Right lobe of liver (tissue), 6 donors: ENCODE results near the gene TPMT. TPM values are rescaled to one million over a fixed set of nuclear protein-coding genes. Genes with fewer than 3 reads are reported as not detected.
A peak's percentile ranks its signal among the peaks of the same experiment; 100 is the strongest.

Experiments used
- ATAC-seq, 4 donors: fragments of 200-7000 bp; cut with Tn5 transposase; one replicate each; pipeline ENCODE4 v1.9.1; 2020; ENCODE audit warnings: mild to moderate bottlenecking in 4 of 4, moderate library complexity in 4 of 4
- DNase-seq, 3 donors: peaks; one replicate each; pipeline ENCODE4 v3.0.0-alpha.2; 2020
- H3K27ac ChIP-seq, 3 donors: fragments of 200-600 bp; one replicate each; pipeline ENCODE4 v1.8.0; 2022
- H3K27me3 ChIP-seq, 2 donors: fragments of 200-600 bp; one replicate each; pipeline ENCODE4 v1.8.0; 2022
- H3K36me3 ChIP-seq, 4 donors: fragments of 200-600 bp; sonication (generic) in 1 of 4; one replicate each; pipeline versions ENCODE4 v1.5.1 to v1.8.0; 2017 to 2022; ENCODE audit warnings: control low read depth in 1 of 4
- H3K4me1 ChIP-seq, 4 donors: fragments of 200-600 bp; sonication (generic) in 1 of 4; one replicate each; pipeline versions ENCODE4 v1.5.1 to v1.8.0; 2017 to 2022; ENCODE audit warnings: control low read depth in 1 of 4
- H3K4me3 ChIP-seq, 3 donors: fragments of 200-600 bp; one replicate each; pipeline ENCODE4 v1.8.0; 2022
- H3K9me3 ChIP-seq, 4 donors: fragments of 200-600 bp; sonication (generic) in 1 of 4; one replicate each; pipeline versions ENCODE4 v1.5.1 to v1.8.0; 2017 to 2022; ENCODE audit warnings: control low read depth in 1 of 4
- CTCF ChIP-seq, 4 donors: fragments of 200-600 bp in 3 of 4; fragments of 450-650 bp in 1 of 4; IDR thresholded peaks; one replicate each; pipeline versions ENCODE4 v1.5.1 to v1.8.0; 2016 to 2022; ENCODE audit warnings: antibody characterized with exemption in 4 of 4, mild to moderate bottlenecking in 2 of 4
- POLR2A ChIP-seq: fragments of 450-650 bp; IDR thresholded peaks from one replicate; pipeline ENCODE4 v1.6.1; 2017; ENCODE audit warnings: antibody characterized with exemption, mild to moderate bottlenecking
- WGBS: methylation state at CpG from one replicate; pipeline ENCODE4 v1.1.6; 2018; ENCODE audit warnings: low coverage, low lambda C conversion rate; ENCODE audit not compliant: insufficient coverage; ENCODE audit errors: missing lambda C conversion rate; 5-methylcytosine and 5-hydroxymethylcytosine counted together
- intact Hi-C, 2 donors: fragments of 100-400 bp; cut with DNase I; formaldehyde crosslinking; loops; one replicate each; pipeline versions ENCODE4 v1.11.2 to v1.14.1; 2022
- long read RNA-seq: library from polyadenylated mRNA; unstranded; transcript quantifications from one replicate; pipeline ENCODE4 v2.0.0, GENCODE V29; 2019
- total RNA-seq, 6 experiments: library from RNA; depleted of rRNA in 2 of 6; stranded (reverse); fragments of >200 nt in 2 of 6; fragmentation: NEBNext Ultra II Directional in 3 of 6; extraction: Animal tissue kit (Norgen Biotek cat#: 25700) in 3 of 6; gene quantifications; one replicate each; pipeline versions ENCODE4 v1.1.0 to v1.2.4, GENCODE V29; 2016 to 2023
- donor health status: DM: no; HTN: yes; CAD: no.
- donor health status: DM: no; HTN: no; CAD: no.
- donor health status: DM: no; HTN: no; CAD: no.
- donor health status: DM: no; HTN: yes; CAD: no.
- donor health status: DM: no; HTN: yes; CAD: no.

Gene TPMT
- total RNA-seq: 10 to 100 TPM; 26.5 to 31.8 (median 27.7) TPM
- long read RNA-seq, transcript TPMT-201 (9 exons, 3,181 nt): major isoform, 17 of 26 reads
- long read RNA-seq, partial matches to known transcripts: 1 of 26 reads
- long read RNA-seq, other reads (novel, unspliced or antisense): 8 of 26 reads

GRCh38 chr6:18154507-18155149, at the start of gene TPMT:
TPMT (minus strand) TSS chr6:18155077; CDS start chr6:18149127, 5,950 bp downstream.
- ATAC-seq: peak in 1 of 4 donors; percentile 1
- H3K9me3 ChIP-seq: no peaks in the 10 kb centered on the region
- peak within 1 kb of the TSS; percentile 76 to 90 (median 87) for H3K27ac ChIP-seq
- intact Hi-C loops: no loop called here
- H3K4me3 ChIP-seq: peak within 1 kb of the TSS; percentile 80 to 97 (median 91)
- no peaks in the 10 kb centered on the region for H3K27me3 ChIP-seq
- 0% methylated on average over 12 of the region's 34 CpGs for WGBS
- H3K36me3 ChIP-seq: no peaks in the 10 kb centered on the region
- peaks cover 0 to 9% (median 0%) of the 10 kb centered on the region in 4 donors for H3K4me1 ChIP-seq
- peak; percentile 79 for TF ChIP-seq POLR2A
- no peak for TF ChIP-seq CTCF (IDR thresholded peaks at IDR 0.05)
- DNase-seq: no peak

GRCh38 chr6:18203786-18204185, 48.9 kb upstream of the TPMT start:
- no peak for DNase-seq
- no peak for TF ChIP-seq POLR2A
- TF ChIP-seq CTCF (IDR thresholded peaks at IDR 0.05): no peak
- Histone ChIP-seq H3K9me3 (no peaks in the 10 kb centered on the region), H3K4me3 (no peak overlapping the region), H3K27ac (no peak overlapping the region), H3K4me1 (peaks cover 0 to 15% (median 6%) of the 10 kb centered on the region in 4 donors), H3K27me3 (no peaks in the 10 kb centered on the region), H3K36me3 (peaks cover 0 to 20% (median 4%) of the 10 kb centered on the region in 4 donors)
- intact Hi-C loops: no loop called here
- WGBS: 94% methylated on average over 4 of the region's 6 CpGs
- ATAC-seq: no peak

GRCh38 chr6:18192026-18192425, 37.1 kb upstream of the TPMT start:
- Histone ChIP-seq H3K36me3 (peaks cover 0 to 10% (median 0%) of the 10 kb centered on the region in 4 donors), H3K27ac (no peak overlapping the region), H3K4me3 (no peak overlapping the region), H3K9me3 (no peaks in the 10 kb centered on the region), H3K4me1 (no peaks in the 10 kb centered on the region), H3K27me3 (no peaks in the 10 kb centered on the region)
- ATAC-seq (no peak), DNase-seq (no peak)
- TF ChIP-seq POLR2A (no peak), CTCF (IDR thresholded peaks at IDR 0.05) (no peak)
- 87% methylated on average over 3 of the region's 3 CpGs for WGBS
- intact Hi-C loops: no loop called here

GRCh38 chr6:18189196-18189595, 34.3 kb upstream of the TPMT start:
- Histone ChIP-seq H3K27ac (no peak overlapping the region), H3K9me3 (no peaks in the 10 kb centered on the region), H3K4me1 (peaks cover 0 to 6% (median 0%) of the 10 kb centered on the region in 4 donors), H3K4me3 (no peak overlapping the region), H3K36me3 (peaks cover 0 to 9% (median 0%) of the 10 kb centered on the region in 4 donors), H3K27me3 (no peaks in the 10 kb centered on the region)
- WGBS: 50% methylated on average over 2 of the region's 2 CpGs
- DNase-seq (no peak), ATAC-seq (no peak)
- TF ChIP-seq CTCF (IDR thresholded peaks at IDR 0.05) (no peak), POLR2A (no peak)
- intact Hi-C loops: no loop called here
